ENCODE data around the gene LIFR.

LIFR gene

DNA sequence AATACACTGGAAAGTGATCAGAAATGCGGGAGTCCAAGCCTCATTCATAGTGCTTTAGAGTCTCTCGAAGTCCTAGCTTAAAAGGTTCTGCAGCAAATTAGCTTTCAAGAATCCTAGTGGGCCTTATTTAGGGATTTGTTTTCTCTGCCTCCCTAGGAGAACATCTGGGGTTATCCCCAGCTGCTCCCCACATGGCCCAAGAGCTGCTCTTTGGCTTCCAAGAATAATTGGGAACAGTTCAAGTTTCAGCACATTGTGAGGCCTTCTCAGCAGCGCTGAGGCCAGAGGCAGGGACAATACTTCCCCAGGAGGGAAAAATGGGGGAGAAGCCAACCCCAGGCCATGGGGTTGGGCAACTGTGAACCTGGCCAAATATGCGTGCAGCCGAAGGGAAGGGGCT, 108.7 kb downstream of the LIFR start:
- Mint-ChIP-seq H3K4me1 (ENCODE audit: low read depth) (peaks cover 8% of the 10 kb centered on the region), H3K4me3 (no peak overlapping the region), H3K9me3 (no peaks in the 10 kb centered on the region), H3K27me3 (peaks cover 78% of the 10 kb centered on the region), H3K27ac (no peak overlapping the region), H3K36me3 (ENCODE audit: low read depth) (no peaks in the 10 kb centered on the region)
- DNase-seq = no peak

DNA sequence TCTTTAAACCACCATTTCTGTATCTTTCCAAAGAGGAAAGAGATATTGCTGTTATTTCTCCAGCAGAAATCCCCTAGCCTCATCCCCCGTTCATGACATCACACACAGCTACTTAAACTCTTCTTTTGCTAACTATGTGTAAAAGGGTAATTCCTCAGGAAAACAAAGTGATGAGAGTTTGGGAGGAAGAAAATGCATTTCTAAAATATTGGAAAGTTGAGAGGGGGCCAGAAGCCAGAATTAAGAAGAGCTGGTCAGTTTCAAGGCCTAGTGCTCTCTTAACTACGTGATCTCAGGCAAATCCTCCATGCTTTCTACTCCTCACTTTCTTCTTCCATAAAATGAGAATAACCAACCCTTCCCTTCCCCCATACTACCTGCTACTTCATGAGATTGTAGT, 109.4 kb downstream of the LIFR start:
- H3K4me3 Mint-ChIP-seq = no peak overlapping the region
- no peak overlapping the region for H3K27ac Mint-ChIP-seq
- no peaks in the 10 kb centered on the region for H3K36me3 Mint-ChIP-seq (ENCODE audit: low read depth)
- no peak for DNase-seq
- peaks cover 3% of the 10 kb centered on the region for H3K4me1 Mint-ChIP-seq (ENCODE audit: low read depth)
- H3K27me3 Mint-ChIP-seq = peaks cover 71% of the 10 kb centered on the region
- no peaks in the 10 kb centered on the region for H3K9me3 Mint-ChIP-seq

DNA sequence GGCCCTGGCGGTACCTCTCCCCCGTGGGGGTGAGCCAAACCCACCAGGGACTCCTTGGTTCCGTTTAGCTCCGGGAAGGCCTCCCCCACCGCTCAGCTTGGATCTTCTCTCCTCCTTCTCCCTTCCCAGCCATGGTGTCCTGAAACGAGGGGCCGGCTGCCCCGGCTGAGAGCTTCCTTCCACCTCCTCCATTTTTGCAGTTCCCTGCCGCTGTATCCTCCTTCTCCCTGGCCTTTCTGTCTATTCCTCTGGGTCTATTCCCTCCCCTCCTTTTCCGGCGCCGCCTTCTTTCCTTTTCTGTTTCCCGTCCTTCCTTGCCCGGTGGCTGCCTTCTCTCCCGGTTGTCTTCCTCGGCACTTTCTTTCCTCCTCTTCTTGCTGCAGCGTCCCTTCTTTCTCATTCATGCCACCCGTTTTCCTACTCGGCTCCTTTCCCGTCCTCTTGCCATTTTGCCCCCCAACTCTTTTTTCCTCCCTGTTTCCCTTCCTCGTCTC, 110.4 kb downstream of the LIFR start:
- no peaks in the 10 kb centered on the region for H3K36me3 Mint-ChIP-seq (ENCODE audit: low read depth)
- H3K27me3 Mint-ChIP-seq = peaks cover 67% of the 10 kb centered on the region
- H3K4me1 Mint-ChIP-seq (ENCODE audit: low read depth) = peaks cover 2% of the 10 kb centered on the region
- no peak for DNase-seq
- no peaks in the 10 kb centered on the region for H3K9me3 Mint-ChIP-seq
- H3K4me3 Mint-ChIP-seq = no peak overlapping the region
- no peak overlapping the region for H3K27ac Mint-ChIP-seq

DNA sequence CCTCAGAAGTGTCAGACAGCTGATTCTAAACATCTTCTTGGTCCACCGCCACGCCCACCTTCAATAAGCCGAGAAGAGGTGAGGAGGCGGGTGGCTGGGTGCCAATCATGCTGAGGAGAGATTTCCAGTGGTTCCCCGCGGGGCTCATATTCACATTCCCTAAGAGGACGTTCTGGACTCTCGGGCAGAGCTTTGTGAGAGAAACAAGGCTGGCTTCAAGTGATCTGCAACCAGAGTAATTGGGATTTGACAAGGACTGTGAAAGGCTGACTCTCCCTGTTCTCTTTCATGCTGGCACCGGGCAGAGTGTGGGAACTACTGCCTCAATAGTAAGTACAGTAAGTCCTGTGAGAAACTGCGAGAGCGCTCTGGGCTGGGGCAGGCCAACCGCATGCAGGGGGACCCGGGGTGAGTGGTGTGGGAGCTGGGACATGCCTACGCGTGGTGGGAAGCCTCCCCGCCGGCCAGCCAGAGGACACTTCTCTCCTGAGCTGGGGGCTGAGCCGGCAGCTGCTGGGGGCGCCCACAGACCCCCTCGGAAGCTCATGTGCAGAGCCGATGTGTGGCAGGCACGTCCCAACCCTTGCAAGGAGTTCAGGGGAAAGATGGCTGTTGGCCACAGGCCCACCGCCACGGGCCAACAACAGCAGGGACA, 110.9 kb downstream of the LIFR start:
- H3K4me1 Mint-ChIP-seq (ENCODE audit: low read depth) = no peaks in the 10 kb centered on the region
- DNase-seq = no peak
- H3K27ac Mint-ChIP-seq = no peak overlapping the region
- no peaks in the 10 kb centered on the region for H3K9me3 Mint-ChIP-seq
- peaks cover 64% of the 10 kb centered on the region for H3K27me3 Mint-ChIP-seq
- no peak overlapping the region for H3K4me3 Mint-ChIP-seq
- no peaks in the 10 kb centered on the region for H3K36me3 Mint-ChIP-seq (ENCODE audit: low read depth)

DNA sequence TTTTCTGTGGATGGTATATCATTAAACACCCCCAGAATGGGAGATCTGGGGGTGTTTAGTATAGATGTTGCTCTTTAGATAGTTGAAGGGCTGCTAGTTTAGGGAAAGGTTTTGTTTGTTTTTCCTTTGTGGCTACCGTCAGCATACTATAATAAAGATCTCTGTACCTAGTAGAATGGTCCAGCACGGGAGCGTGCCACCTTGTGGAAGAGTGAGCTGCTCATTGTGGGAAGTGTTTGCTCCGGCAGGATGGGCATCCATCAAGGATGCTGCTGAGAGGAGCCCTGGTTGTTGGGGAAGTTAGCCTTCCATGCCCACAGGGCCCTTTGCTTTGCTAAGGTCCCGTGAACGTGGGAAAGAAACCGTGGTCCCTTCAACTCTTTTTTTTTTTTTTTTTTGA, 113.1 kb downstream of the LIFR start:
- H3K27ac Mint-ChIP-seq = no peak overlapping the region
- no peaks in the 10 kb centered on the region for H3K9me3 Mint-ChIP-seq
- no peak overlapping the region for H3K4me3 Mint-ChIP-seq
- peaks cover 53% of the 10 kb centered on the region for H3K27me3 Mint-ChIP-seq
- no peaks in the 10 kb centered on the region for H3K36me3 Mint-ChIP-seq (ENCODE audit: low read depth)
- no peak for DNase-seq
- no peaks in the 10 kb centered on the region for H3K4me1 Mint-ChIP-seq (ENCODE audit: low read depth)

DNA sequence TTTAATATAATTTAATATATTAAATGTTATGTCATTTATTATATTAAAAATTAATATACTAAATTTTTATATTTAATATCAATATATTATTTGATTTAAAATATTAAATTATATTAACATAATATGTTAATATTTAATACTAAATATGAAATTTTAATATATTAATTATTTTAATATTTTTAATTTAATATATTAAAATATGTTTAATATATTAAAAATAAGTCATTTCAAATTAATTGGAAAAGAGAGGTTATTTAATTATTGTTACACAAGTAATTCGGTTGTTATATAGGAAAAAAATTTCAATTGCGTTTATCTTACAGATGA, 114.2 kb downstream of the LIFR start:
- Mint-ChIP-seq H3K9me3 (no peaks in the 10 kb centered on the region), H3K4me1 (ENCODE audit: low read depth) (no peaks in the 10 kb centered on the region), H3K27me3 (peaks cover 50% of the 10 kb centered on the region), H3K4me3 (no peak overlapping the region), H3K27ac (no peak overlapping the region), H3K36me3 (ENCODE audit: low read depth) (no peaks in the 10 kb centered on the region)
- DNase-seq = no peak

DNA sequence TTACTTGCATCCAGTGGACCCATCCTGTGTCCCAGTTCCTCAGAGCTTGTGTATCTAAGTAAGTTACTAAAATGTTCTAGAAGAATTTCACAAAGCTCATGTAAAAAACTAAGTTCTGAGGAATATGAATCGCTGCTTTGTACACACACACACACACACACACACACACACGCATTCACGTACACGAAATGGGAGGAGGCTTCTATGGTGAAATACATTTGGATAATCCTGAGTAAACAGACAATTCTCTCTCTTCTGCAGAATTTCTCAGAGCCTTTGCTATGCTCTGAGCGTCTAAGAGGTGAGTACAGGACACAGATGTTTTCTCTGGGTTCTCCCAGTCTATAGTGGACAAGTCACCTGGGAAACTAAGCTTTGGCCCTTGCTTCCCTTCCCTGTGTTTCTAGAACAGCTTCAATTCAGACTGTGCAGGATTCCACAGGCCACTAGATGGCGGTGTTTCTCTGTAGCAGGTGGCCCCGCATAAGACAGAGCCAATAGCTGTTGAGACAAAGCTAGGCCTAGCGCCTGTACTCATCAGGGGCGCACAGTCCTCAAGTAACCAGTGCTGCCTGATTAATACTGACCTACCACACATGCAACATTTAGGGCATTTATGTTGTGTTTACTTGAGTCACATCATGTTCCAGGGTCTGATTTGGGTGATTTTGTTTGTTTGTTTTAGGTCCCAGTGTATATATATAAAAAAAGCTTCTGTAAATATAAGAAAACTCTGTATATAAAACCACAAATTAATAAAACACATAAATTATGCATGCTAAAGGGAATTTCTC, 114.8 kb downstream of the LIFR start:
- Mint-ChIP-seq H3K27ac (no peak overlapping the region), H3K27me3 (peaks cover 49% of the 10 kb centered on the region), H3K9me3 (no peaks in the 10 kb centered on the region), H3K4me3 (no peak overlapping the region), H3K36me3 (ENCODE audit: low read depth) (no peaks in the 10 kb centered on the region), H3K4me1 (ENCODE audit: low read depth) (no peaks in the 10 kb centered on the region)
- peak; percentile 83 for DNase-seq

DNA sequence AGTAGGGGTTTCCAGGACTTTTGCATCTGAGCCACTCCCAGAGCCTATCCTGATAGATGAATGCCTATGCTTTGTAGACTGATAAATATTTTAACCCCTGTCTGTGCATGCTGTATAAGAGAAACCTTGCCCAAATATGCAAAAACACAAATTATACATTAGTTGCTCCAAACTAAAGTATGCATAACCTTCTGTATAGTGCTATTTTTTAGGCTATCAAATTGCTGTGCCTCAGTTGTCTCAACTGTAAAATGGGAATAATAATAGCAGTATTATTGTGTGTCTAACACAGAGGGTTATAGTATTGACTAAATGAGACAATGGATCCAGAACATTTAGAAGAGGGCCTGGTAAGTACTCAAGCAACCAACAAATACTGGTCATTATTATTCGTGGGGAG, 117.7 kb downstream of the LIFR start:
- Mint-ChIP-seq H3K9me3 (no peaks in the 10 kb centered on the region), H3K4me1 (ENCODE audit: low read depth) (no peaks in the 10 kb centered on the region), H3K4me3 (no peak overlapping the region), H3K27ac (no peak overlapping the region), H3K36me3 (ENCODE audit: low read depth) (no peaks in the 10 kb centered on the region), H3K27me3 (peaks cover 49% of the 10 kb centered on the region)
- no peak for DNase-seq

DNA sequence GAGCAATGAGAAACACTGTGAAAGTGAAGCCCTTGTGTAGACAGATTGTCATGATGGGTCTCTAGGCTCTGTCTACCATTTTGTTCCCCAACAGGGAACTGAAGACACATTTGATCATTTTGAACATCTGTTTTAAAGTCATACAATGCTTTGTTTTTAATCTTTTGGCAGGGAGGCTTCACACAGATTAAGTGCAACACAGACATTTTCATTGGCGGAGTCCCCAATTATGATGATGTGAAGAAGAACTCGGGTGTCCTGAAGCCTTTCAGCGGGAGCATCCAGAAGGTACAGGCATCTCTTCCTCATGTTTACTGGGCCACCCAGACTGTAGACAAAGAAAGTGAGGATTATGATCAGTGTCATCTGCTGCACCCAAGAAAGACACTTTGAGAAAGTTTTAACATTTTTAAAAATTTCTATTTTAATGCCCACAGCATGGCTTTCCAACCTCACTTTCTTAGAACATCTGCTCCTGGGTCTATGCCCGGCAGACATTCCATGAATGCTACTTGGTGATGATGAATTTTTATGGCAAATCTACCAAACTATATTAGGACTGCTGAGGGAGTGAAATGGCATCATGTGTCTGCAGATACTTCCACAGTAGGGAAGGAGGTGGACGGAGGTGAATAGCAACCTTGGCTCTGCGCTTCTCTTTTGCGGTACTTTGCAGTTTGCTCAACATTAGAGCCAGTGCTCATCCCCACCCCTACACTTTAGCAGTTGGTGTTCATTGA, 121.3 kb downstream of the LIFR start:
- no peaks in the 10 kb centered on the region for H3K9me3 Mint-ChIP-seq
- no peak overlapping the region for H3K27ac Mint-ChIP-seq
- no peaks in the 10 kb centered on the region for H3K4me1 Mint-ChIP-seq (ENCODE audit: low read depth)
- DNase-seq = no peak
- H3K36me3 Mint-ChIP-seq (ENCODE audit: low read depth) = no peaks in the 10 kb centered on the region
- peaks cover 39% of the 10 kb centered on the region for H3K27me3 Mint-ChIP-seq
- H3K4me3 Mint-ChIP-seq = no peak overlapping the region

DNA sequence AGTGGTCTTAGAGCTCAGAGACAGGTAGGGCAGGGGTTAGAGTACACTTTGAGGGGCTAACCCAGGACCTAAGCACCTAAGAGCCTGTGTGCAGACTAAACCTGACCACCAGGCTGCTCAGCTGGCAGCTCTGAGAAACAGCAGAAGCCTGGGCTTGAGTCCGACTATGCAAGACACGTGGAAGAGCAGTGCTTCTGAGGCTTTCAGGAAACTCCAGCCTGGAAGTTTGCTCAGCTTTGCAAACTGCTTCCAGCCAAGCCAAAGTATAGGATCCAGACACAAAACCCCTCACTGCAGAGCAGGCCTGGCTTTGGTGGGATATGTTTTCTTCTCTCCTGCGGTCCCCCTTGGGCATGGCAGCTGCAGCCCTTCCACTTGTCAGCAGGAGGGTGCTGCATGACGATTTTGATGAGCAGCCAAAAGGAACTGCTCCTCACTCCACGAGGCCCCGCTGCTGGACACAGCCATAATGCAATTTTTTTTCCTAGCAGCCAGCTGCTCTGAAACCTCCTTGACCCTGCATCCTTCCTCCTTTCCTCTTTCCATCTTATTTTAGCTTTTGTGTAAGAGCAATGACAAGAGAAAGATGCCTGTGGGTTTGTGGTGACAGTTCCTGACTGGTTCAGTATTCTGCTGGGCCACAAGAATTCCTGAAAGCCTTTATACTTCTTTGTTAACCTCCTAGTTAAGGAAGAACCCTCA, 123.1 kb downstream of the LIFR start:
- Mint-ChIP-seq H3K4me1 (ENCODE audit: low read depth) (no peaks in the 10 kb centered on the region), H3K4me3 (no peak overlapping the region), H3K36me3 (ENCODE audit: low read depth) (no peaks in the 10 kb centered on the region), H3K9me3 (no peaks in the 10 kb centered on the region), H3K27ac (no peak overlapping the region), H3K27me3 (peaks cover 39% of the 10 kb centered on the region)
- DNase-seq = no peak

DNA sequence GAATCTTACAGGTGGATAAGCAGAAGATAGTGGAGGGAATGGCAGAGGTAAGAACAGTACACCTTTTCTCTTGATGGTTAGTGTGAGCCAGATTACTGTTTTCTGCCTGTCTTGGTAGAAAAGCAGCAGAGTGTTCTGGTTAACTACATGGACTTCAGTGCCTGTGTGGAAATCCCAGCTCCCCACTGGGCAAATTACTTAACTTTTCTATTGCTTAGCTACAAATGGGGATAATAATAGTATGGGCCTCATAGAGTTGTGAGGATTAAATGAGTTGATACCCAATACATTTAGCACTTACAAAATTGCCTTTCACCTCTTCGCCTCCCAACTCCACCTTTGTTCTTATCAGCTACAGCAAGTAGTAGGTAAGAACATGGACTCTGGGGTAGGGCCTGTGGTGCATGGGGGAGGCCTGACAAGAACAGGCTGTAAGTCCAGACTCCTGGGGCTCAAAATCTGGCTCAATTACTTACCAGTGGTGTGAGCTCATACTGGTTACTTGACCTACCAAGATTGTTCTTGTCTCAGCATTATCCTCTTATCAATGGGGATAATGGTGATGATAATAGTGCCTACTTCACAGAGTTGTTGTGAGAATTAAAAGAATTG, 125.1 kb downstream of the LIFR start:
- Mint-ChIP-seq H3K27me3 (peaks cover 34% of the 10 kb centered on the region), H3K27ac (no peak overlapping the region), H3K9me3 (no peaks in the 10 kb centered on the region), H3K4me1 (ENCODE audit: low read depth) (peaks cover 7% of the 10 kb centered on the region), H3K4me3 (no peak overlapping the region), H3K36me3 (ENCODE audit: low read depth) (no peaks in the 10 kb centered on the region)
- DNase-seq = no peak

DNA sequence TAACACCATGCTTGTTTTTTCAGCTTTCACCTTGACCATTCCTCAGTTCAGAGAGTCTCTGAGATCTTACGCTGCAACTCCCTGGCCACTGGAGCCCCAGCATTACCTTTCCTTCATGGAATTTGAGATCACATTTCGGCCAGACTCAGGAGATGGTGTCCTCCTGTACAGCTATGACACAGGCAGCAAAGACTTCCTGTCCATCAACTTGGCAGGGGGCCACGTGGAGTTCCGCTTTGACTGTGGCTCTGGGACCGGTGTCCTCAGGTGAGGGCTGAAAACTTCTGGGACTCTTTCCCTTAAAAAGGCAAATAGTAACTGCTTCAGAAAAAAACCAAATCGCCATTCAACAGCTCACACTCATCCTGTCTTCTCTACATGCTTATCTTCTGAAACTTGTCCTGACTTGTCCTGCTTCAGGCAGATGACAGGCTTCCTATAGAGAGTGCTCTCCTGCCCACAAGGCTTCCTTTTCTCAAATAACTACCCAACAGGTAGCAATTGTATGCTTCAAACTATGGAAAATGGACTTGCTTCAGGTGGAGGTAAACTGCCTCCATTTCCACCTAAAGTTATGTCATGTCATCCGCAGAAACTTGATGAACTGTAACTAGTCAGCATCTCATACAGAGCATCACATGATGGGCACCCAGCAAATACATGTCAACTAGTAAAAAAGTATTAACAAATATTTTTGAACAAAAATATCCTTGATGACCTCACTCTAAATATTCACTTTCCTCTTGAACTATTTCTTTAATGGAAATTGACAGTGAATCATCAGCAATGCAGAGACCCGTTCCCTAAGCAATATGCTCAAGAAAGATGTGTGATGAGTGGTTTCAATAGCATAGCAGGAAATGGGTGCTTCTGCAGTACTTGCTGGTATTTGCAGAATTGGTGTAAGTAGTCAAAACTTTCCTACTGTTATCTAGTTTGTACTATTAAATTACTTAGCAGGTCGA, 129.2 kb downstream of the LIFR start:
- Mint-ChIP-seq H3K4me1 (ENCODE audit: low read depth) (peaks cover 7% of the 10 kb centered on the region), H3K27ac (no peak overlapping the region), H3K9me3 (no peaks in the 10 kb centered on the region), H3K36me3 (ENCODE audit: low read depth) (no peaks in the 10 kb centered on the region), H3K27me3 (peaks cover 25% of the 10 kb centered on the region), H3K4me3 (no peak overlapping the region)
- no peak for DNase-seq

DNA sequence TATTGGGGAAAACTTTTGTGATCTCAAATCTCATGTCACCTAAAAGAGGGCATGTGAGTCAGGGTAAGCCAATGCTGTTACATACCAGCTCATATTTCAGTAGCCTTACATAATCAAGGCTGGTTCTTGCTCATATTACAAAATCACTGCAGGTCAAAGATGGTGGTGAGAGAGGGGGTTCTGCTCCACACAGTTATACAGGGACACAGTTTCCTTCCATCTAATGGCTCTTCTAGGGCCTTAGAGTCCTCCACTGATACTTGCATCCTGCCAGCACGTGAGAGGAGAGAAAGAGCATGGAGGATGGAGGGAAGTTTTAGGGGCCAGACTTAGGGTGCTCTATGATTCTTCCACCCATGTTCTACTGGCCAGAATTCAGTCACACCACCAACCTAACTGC, 130.0 kb downstream of the LIFR start:
- no peaks in the 10 kb centered on the region for H3K36me3 Mint-ChIP-seq (ENCODE audit: low read depth)
- DNase-seq = no peak
- peaks cover 7% of the 10 kb centered on the region for H3K4me1 Mint-ChIP-seq (ENCODE audit: low read depth)
- no peaks in the 10 kb centered on the region for H3K9me3 Mint-ChIP-seq
- H3K27me3 Mint-ChIP-seq = peaks cover 31% of the 10 kb centered on the region
- H3K27ac Mint-ChIP-seq = no peak overlapping the region
- no peak overlapping the region for H3K4me3 Mint-ChIP-seq

Measured in activated T-cell treated with anti-CD3 and anti-CD28 coated beads, Interleukin-2, amount 50 U/mL, for 24 hours (primary cell).